ENCODE data around the gene FMOD.

The FMOD gene

DNA sequence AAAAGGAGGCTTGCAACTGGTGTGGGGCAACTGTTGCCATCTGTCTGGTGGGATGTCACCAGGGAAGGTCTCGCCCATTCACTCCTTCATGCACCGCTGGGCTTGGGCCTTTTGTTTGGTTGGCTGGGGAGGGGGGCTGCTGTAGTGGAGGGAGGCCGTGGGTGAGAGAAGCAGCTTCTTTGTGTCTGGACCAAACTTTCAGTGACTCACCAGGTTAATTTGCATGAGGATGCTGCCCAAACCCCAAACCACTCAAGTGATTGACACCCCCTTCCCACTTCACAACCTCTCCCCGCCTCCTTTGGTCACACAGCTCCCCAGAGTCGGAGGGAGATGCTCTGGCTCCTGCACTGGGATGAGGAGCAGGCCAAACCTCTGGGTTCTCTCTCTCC is 25.9 kb downstream of the FMOD start:
- intact Hi-C loops (cut with DNase I; ENCODE audit: low total_unique reads): loop anchor here (5.0 kb wide), 1 partner anchor 288 kb away; no protein-coding TSS in a partner anchor

DNA sequence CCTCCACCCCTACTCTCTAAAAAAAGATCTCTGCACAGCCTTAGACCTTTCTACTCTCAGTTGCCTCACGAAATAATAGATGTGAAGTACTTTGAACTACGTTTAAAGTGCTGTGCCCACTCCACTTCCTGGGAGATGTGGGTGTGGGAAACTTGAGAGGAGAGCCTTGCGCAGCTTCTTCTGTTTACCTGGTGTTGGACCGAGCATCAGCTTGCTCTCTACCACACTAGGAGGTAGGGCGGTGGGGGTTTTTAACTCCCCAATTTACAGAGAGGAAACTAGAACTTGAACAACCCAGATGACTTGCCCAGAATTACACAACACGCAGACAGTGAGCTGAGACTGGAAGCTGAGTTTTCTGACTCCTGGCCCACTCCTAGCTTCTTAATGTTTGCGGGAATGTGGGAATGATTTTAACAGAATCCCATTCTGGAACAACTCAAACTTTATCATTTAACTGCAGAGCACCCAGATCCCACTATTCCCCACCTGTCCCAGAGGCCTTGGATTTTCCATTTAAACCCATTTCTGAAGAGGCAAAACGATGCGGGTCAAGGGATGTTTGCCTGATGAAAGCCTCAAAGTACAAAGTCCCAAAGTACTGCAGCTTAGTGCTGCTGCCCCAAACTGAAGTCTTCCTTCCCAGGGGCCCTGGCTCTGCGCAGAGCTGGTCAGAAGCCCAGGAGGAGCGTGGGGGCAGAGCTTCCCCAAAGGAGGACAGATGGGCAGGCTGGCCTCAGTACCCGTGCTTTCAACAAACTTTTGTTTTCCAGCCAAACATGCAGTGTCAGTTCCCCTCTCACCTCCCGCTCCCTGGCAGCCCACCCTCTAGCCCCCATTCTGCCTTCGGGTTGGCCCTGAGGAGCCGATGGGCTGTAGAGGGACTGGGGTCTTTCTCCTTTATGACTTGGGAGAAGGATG is 26.6 kb downstream of the FMOD start:
- Histone ChIP-seq H3K36me3 (no peaks in the 10 kb centered on the region), H3K4me1 (peaks cover 0 to 73% (median 29%) of the 10 kb centered on the region in 4 donors), H3K9me3 (no peaks in the 10 kb centered on the region), H3K27me3 (no peaks in the 10 kb centered on the region), H3K27ac (peak overlapping the region; percentile 19 to 29), H3K4me3 (no peak overlapping the region)
- intact Hi-C loops (cut with DNase I; ENCODE audit: low total_unique reads): loop anchor here (5.0 kb wide), 1 partner anchor 287 kb away; no protein-coding TSS in a partner anchor
- DNase-seq: peak in 1 of 2 donors; percentile 56
- TF ChIP-seq, protein P1, sequence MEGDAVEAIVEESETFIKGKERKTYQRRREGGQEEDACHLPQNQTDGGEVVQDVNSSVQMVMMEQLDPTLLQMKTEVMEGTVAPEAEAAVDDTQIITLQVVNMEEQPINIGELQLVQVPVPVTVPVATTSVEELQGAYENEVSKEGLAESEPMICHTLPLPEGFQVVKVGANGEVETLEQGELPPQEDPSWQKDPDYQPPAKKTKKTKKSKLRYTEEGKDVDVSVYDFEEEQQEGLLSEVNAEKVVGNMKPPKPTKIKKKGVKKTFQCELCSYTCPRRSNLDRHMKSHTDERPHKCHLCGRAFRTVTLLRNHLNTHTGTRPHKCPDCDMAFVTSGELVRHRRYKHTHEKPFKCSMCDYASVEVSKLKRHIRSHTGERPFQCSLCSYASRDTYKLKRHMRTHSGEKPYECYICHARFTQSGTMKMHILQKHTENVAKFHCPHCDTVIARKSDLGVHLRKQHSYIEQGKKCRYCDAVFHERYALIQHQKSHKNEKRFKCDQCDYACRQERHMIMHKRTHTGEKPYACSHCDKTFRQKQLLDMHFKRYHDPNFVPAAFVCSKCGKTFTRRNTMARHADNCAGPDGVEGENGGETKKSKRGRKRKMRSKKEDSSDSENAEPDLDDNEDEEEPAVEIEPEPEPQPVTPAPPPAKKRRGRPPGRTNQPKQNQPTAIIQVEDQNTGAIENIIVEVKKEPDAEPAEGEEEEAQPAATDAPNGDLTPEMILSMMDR (IDR thresholded peaks at IDR 0.05): no peak

More for the DNA sequence above, 25.9 kb downstream of the FMOD start:
- no peak for DNase-seq
- H3K4me1 ChIP-seq: peaks cover 0 to 72% (median 29%) of the 10 kb centered on the region in 4 donors
- no peak overlapping the region for H3K4me3 ChIP-seq
- no peaks in the 10 kb centered on the region for H3K36me3 ChIP-seq
- H3K27me3 ChIP-seq: no peaks in the 10 kb centered on the region
- TF ChIP-seq, protein P1 (IDR thresholded peaks at IDR 0.05): no peak
- H3K27ac ChIP-seq: peak overlapping the region; percentile 19 to 29
- no peaks in the 10 kb centered on the region for H3K9me3 ChIP-seq

GRCh38 chr1:203323587-203323986 is 27.3 kb downstream of the FMOD start:
- no peaks in the 10 kb centered on the region for H3K27me3 ChIP-seq
- TF ChIP-seq, protein P1 (IDR thresholded peaks at IDR 0.05): no peak
- no peak overlapping the region for H3K4me3 ChIP-seq
- no peaks in the 10 kb centered on the region for H3K36me3 ChIP-seq
- intact Hi-C loops (cut with DNase I; ENCODE audit: low total_unique reads): no loop called here
- DNase-seq: peak in 1 of 2 donors; percentile 22
- H3K4me1 ChIP-seq: peaks cover 0 to 73% (median 29%) of the 10 kb centered on the region in 4 donors
- no peaks in the 10 kb centered on the region for H3K9me3 ChIP-seq
- H3K27ac ChIP-seq: peak overlapping the region in 1 of 2 donors; percentile 19

DNA sequence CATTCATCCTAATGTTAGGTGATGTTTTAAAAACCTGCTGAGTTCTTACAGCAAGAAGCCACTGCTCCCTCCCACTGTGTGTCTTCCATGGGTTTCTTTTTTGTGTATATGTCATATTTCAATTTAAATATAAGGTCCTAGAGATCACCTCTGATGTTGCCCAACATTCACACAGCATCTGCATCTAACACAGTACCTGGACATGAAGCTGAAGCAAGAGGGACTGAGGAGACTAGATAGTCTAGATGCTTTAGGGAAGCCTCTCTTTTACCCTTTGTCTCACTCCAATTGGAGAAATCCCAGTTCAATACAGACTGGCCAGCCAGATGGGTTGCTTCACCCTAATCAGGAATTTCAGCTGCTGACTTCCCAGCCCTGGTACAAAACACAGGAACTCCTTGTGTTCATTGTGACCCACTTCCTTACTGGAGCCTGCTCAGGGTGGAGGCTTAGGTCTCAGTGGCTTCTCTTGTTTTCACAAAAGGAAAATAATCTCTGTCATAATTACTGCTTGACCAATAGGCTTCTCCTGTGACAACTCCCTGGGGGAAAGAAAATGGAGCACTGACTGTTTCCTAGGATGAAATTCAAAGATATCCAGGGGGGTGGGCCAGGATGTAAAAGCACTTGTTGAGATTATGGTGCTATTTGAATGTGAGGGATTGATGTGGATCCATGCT is 28.3 kb downstream of the FMOD start:
- DNase-seq: peak; percentile 74 to 81
- Histone ChIP-seq H3K4me1 (peaks cover 0 to 67% (median 27%) of the 10 kb centered on the region in 4 donors), H3K27me3 (no peaks in the 10 kb centered on the region), H3K4me3 (no peak overlapping the region), H3K9me3 (no peaks in the 10 kb centered on the region), H3K36me3 (no peaks in the 10 kb centered on the region), H3K27ac (peak overlapping the region; percentile 5 to 23)
- TF ChIP-seq, protein P1 (IDR thresholded peaks at IDR 0.05): no peak
- intact Hi-C loops (cut with DNase I; ENCODE audit: low total_unique reads): no loop called here

DNA sequence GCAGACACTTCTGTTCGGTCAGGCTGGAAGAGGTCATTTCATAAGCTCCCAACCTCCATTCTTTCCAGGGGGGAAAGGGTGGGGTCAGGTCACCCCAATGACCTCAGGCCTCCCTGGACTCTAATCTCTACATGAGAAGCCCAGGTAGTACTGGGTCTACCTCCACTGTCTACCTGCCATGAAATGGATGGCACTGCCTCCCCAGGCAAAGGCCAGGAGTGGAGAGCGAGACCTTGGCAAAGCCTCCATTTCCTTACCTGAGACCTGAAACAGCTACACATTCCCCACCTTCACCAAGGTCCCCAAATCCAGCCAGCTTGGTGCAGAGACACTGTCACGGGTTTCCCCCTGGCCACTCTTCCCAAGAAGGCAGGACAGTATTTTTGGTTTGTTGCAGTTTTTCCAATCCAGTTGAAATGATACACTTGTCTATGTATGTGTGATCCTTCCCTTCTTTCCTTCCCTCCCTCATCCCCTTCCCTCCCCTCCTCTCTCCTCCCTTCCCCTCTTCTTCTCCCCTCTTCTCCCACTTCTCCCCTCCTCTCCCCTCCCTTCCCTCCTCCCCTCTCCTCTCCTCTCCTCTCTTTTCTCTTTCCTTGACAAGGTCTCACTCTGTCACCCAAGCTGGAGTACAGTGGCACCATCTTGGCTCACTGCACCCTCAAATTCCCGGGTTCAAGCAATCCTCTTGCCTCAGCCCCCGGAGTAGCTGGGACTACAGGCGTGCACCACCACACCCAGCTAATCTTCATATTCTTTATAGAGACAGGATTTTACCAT is 29.5 kb downstream of the FMOD start:
- Histone ChIP-seq H3K4me1 (peaks cover 0 to 69% (median 35%) of the 10 kb centered on the region in 4 donors), H3K27ac (peak overlapping the region; percentile 5 to 23), H3K4me3 (no peak overlapping the region), H3K36me3 (no peaks in the 10 kb centered on the region), H3K27me3 (no peaks in the 10 kb centered on the region), H3K9me3 (no peaks in the 10 kb centered on the region)
- TF ChIP-seq, protein P1 (IDR thresholded peaks at IDR 0.05): no peak
- no peak for DNase-seq
- intact Hi-C loops (cut with DNase I; ENCODE audit: low total_unique reads): no loop called here

Data from tibial artery (tissue), 4 donors.